ENCODE data around the gene LILRA5. TPM values are rescaled to one million over a fixed set of nuclear protein-coding genes. Genes with fewer than 3 reads are reported as not detected.

Gene LILRA5
- total and polyA plus RNA-seq, 10 of the 15 experiments (the other 5 are each of a cell fraction or from before 2014, with no cell fraction given), result 0.05 to 1.2 (median 0.36) TPM; not detected in 4

DNA sequence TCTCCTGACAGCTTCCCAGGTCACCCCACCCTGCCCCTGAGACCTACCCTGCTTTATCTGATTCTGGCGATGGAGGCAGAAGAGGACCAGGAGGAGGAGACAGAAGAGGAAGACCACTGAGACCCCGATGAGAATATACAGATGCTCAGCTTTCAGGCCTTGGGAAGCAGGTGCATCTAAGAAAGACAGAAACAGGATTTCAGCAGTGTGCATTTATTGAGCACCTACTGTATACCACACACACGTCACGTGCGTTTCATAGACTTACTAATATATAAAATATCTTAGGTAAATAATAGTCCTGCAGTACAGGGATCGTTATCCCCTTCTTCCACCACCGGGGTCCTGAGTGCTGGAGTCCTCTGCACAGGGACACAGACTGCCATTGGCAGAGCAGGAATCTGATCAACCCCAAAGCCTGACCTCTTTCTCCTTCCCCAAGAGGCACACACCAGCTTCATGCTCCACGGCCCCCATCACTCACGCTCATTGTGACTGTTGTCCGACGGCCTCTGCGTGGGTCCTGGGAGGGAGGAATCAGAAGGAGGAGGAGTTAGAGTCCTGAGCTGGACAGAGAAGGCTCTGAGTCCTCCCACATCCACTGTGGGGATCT is 43.6 kb upstream of the LILRA5 start:
- POLR2A ChIA-PET, result interaction anchor here (0.6 to 1.3 kb wide), 2 partner anchors 9 to 31 kb away, joined by 3 read pairs; no protein-coding TSS in a partner anchor
- in situ Hi-C loops (cut with MboI), result no loop called here

More for the DNA sequence above, 43.6 kb upstream of the LILRA5 start:
- DNase-seq (ENCODE audit: low read depth, low spot score), result no peak
- Histone ChIP-seq H3K9ac (ENCODE audit: control insufficient read depth, insufficient read depth, low read length) (no peak overlapping the region), H3K79me2 (ENCODE audit: control insufficient read depth, insufficient read depth, low read length) (no peaks in the 10 kb centered on the region), H3K27ac (ENCODE audit: control insufficient read depth, insufficient read depth) (no peak overlapping the region), H3K36me3 (ENCODE audit: control insufficient read depth in 2 of 2, insufficient read depth in 2 of 2, low read length in 1 of 2) (no peaks in the 10 kb centered on the region), H3K9me3 (replicated peaks; ENCODE audit: control insufficient read depth, insufficient read depth, low read length) (no peaks in the 10 kb centered on the region), H3K27me3 (replicated peaks in 1 of 2; ENCODE audit: control insufficient read depth in 2 of 2, insufficient read depth in 2 of 2, low read length in 1 of 2) (no peaks in the 10 kb centered on the region), H3K4me1 (ENCODE audit: control insufficient read depth, insufficient read depth, low read length) (no peaks in the 10 kb centered on the region), H4K20me1 (ENCODE audit: control insufficient read depth, insufficient read depth) (no peaks in the 10 kb centered on the region), H3K4me2 (ENCODE audit: control insufficient read depth, insufficient read depth) (no peak overlapping the region), H2AFZ (ENCODE audit: control insufficient read depth, low read depth, low read length) (no peak overlapping the region), H3K4me3 (no peak overlapping the region)
- SMC1A ChIA-PET (ENCODE audit: uncharacterized antibody, unreplicated experiment), result interaction anchor here (0.8 to 4.7 kb wide), 7 partner anchors 11 to 34 kb away, joined by 3 to 21 read pairs (median 5); no protein-coding TSS in a partner anchor
- no TSS peak for BruUV-seq (replicated peaks)
- RAD21 ChIA-PET (ENCODE audit: unreplicated experiment), result interaction anchor here (3.4 kb wide), 1 partner anchor 33 kb away, joined by 26 read pairs; no protein-coding TSS in a partner anchor
- no peak for TF ChIP-seq WRNIP1 (IDR thresholded peaks at IDR 0.05; ENCODE audit: borderline replicate concordance, low read depth, low read length)
- no peak for TF ChIP-seq SMAD5 (IDR thresholded peaks at IDR 0.05; ENCODE audit: low read depth)
- TF ChIP-seq NBN (IDR thresholded peaks at IDR 0.05), result no peak
- TF ChIP-seq, protein P1, sequence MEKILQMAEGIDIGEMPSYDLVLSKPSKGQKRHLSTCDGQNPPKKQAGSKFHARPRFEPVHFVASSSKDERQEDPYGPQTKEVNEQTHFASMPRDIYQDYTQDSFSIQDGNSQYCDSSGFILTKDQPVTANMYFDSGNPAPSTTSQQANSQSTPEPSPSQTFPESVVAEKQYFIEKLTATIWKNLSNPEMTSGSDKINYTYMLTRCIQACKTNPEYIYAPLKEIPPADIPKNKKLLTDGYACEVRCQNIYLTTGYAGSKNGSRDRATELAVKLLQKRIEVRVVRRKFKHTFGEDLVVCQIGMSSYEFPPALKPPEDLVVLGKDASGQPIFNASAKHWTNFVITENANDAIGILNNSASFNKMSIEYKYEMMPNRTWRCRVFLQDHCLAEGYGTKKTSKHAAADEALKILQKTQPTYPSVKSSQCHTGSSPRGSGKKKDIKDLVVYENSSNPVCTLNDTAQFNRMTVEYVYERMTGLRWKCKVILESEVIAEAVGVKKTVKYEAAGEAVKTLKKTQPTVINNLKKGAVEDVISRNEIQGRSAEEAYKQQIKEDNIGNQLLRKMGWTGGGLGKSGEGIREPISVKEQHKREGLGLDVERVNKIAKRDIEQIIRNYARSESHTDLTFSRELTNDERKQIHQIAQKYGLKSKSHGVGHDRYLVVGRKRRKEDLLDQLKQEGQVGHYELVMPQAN (conservative IDR thresholded peaks at IDR 0.05), result no peak
- TF ChIP-seq STAT1 (conservative IDR thresholded peaks at IDR 0.05), result no peak
- TF ChIP-seq, protein P2, sequence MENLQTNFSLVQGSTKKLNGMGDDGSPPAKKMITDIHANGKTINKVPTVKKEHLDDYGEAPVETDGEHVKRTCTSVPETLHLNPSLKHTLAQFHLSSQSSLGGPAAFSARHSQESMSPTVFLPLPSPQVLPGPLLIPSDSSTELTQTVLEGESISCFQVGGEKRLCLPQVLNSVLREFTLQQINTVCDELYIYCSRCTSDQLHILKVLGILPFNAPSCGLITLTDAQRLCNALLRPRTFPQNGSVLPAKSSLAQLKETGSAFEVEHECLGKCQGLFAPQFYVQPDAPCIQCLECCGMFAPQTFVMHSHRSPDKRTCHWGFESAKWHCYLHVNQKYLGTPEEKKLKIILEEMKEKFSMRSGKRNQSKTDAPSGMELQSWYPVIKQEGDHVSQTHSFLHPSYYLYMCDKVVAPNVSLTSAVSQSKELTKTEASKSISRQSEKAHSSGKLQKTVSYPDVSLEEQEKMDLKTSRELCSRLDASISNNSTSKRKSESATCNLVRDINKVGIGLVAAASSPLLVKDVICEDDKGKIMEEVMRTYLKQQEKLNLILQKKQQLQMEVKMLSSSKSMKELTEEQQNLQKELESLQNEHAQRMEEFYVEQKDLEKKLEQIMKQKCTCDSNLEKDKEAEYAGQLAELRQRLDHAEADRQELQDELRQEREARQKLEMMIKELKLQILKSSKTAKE (IDR thresholded peaks at IDR 0.05; ENCODE audit: low read depth, poor library complexity, severe bottlenecking), result no peak
- TF ChIP-seq LARP7 (IDR thresholded peaks at IDR 0.05), result no peak
- TF ChIP-seq, protein P3, sequence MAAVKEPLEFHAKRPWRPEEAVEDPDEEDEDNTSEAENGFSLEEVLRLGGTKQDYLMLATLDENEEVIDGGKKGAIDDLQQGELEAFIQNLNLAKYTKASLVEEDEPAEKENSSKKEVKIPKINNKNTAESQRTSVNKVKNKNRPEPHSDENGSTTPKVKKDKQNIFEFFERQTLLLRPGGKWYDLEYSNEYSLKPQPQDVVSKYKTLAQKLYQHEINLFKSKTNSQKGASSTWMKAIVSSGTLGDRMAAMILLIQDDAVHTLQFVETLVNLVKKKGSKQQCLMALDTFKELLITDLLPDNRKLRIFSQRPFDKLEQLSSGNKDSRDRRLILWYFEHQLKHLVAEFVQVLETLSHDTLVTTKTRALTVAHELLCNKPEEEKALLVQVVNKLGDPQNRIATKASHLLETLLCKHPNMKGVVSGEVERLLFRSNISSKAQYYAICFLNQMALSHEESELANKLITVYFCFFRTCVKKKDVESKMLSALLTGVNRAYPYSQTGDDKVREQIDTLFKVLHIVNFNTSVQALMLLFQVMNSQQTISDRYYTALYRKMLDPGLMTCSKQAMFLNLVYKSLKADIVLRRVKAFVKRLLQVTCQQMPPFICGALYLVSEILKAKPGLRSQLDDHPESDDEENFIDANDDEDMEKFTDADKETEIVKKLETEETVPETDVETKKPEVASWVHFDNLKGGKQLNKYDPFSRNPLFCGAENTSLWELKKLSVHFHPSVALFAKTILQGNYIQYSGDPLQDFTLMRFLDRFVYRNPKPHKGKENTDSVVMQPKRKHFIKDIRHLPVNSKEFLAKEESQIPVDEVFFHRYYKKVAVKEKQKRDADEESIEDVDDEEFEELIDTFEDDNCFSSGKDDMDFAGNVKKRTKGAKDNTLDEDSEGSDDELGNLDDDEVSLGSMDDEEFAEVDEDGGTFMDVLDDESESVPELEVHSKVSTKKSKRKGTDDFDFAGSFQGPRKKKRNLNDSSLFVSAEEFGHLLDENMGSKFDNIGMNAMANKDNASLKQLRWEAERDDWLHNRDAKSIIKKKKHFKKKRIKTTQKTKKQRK (IDR thresholded peaks at IDR 0.05; ENCODE audit: low read depth, low read length), result no peak
- TF ChIP-seq POLR2AphosphoS2 (IDR thresholded peaks at IDR 0.05; ENCODE audit: low read depth, low read length), result no peak
- no peak for TF ChIP-seq ZNF207 (IDR thresholded peaks at IDR 0.05; ENCODE audit: borderline replicate concordance)
- TF ChIP-seq SREBF2 (IDR thresholded peaks at IDR 0.05; ENCODE audit: low read length), result no peak
- TF ChIP-seq GATAD2B (conservative IDR thresholded peaks at IDR 0.05; ENCODE audit: low read depth), result no peak
- TF ChIP-seq, protein P4, sequence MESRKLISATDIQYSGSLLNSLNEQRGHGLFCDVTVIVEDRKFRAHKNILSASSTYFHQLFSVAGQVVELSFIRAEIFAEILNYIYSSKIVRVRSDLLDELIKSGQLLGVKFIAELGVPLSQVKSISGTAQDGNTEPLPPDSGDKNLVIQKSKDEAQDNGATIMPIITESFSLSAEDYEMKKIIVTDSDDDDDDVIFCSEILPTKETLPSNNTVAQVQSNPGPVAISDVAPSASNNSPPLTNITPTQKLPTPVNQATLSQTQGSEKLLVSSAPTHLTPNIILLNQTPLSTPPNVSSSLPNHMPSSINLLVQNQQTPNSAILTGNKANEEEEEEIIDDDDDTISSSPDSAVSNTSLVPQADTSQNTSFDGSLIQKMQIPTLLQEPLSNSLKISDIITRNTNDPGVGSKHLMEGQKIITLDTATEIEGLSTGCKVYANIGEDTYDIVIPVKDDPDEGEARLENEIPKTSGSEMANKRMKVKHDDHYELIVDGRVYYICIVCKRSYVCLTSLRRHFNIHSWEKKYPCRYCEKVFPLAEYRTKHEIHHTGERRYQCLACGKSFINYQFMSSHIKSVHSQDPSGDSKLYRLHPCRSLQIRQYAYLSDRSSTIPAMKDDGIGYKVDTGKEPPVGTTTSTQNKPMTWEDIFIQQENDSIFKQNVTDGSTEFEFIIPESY (IDR thresholded peaks at IDR 0.05), result no peak
- CTCF ChIA-PET, result interaction anchor here (1.3 to 8.0 kb wide), 6 partner anchors 22 to 91 kb away, joined by 3 to 171 read pairs (median 6); no protein-coding TSS in a partner anchor
- intact Hi-C loops (cut with micrococcal nuclease; ENCODE audit: unreplicated experiment), result no loop called here
- no peak for FAIRE-seq
- 41% methylated on average over 12 of the region's 12 CpGs for WGBS (ENCODE audit: insufficient coverage, insufficient replicate concordance, low lambda C conversion rate, missing lambda C conversion rate)
- no peak for ATAC-seq
